ENCODE data around the gene ESR2.
"Not testable (repeated sequence)": the region's sequence is repeated elsewhere in the genome, so short reads cannot be mapped to it uniquely, and the experiment has no call there.

The ESR2 gene

GRCh38 chr14:64119980-64120379 is 174.2 kb downstream of the ESR2 start:
- no peak for DNase-seq

GRCh38 chr14:64119500-64119899 is 174.7 kb downstream of the ESR2 start:
- DNase-seq, result peak; percentile 38

GRCh38 chr14:64118892-64119291 is 175.3 kb downstream of the ESR2 start:
- no peak for DNase-seq

GRCh38 chr14:64118403-64118742 is 175.8 kb downstream of the ESR2 start:
- not testable (repeated sequence) for DNase-seq

GRCh38 chr14:64117671-64118402 is 176.3 kb downstream of the ESR2 start:
- no peak for DNase-seq

- no peak for DNase-seq
Observed at GRCh38 chr14:64115401-64115800, 178.8 kb downstream of the ESR2 start.

- no peak for DNase-seq
Observed at GRCh38 chr14:64114796-64115195, 179.4 kb downstream of the ESR2 start.

- no peak for DNase-seq
Observed at GRCh38 chr14:64114166-64114565, 180.0 kb downstream of the ESR2 start.

GRCh38 chr14:64112867-64113678 is 181.1 kb downstream of the ESR2 start:
- no peak for DNase-seq

GRCh38 chr14:64110802-64111201 is 183.4 kb downstream of the ESR2 start:
- DNase-seq, result no peak

GRCh38 chr14:64109819-64110554 is 184.2 kb downstream of the ESR2 start:
- DNase-seq, result no peak

GRCh38 chr14:64107438-64107837 is 186.7 kb downstream of the ESR2 start:
- DNase-seq, result no peak

- DNase-seq, result no peak
Observed at GRCh38 chr14:64098120-64098519, 196.1 kb downstream of the ESR2 start.

GRCh38 chr14:64095620-64096019 is 198.6 kb downstream of the ESR2 start:
- DNase-seq, result peak; percentile 90

- DNase-seq, result no peak
Observed at GRCh38 chr14:64092940-64093339, 201.2 kb downstream of the ESR2 start.

GRCh38 chr14:64092338-64092737 is 201.8 kb downstream of the ESR2 start:
- no peak for DNase-seq

GRCh38 chr14:64091217-64091616 is 203.0 kb downstream of the ESR2 start:
- DNase-seq, result no peak

- DNase-seq, result peak; percentile 20
Observed at GRCh38 chr14:64089920-64090319, 204.3 kb downstream of the ESR2 start.

- no peak for DNase-seq
Observed at GRCh38 chr14:64088647-64088964, 205.6 kb downstream of the ESR2 start.

GRCh38 chr14:64082837-64083236 is 211.3 kb downstream of the ESR2 start:
- no peak for DNase-seq

GRCh38 chr14:64081174-64081746 is 212.9 kb downstream of the ESR2 start:
- no peak for DNase-seq

- no peak for DNase-seq
Observed at GRCh38 chr14:64080452-64080851, 213.7 kb downstream of the ESR2 start.

GRCh38 chr14:64075613-64076005 is 218.6 kb downstream of the ESR2 start:
- DNase-seq, result no peak

Data from fibroblast of upper back skin (primary cell).